HUES48 (cell line): ENCODE results near the gene TTF2.

Experiments
- H3K27ac ChIP-seq: one replicate; pipeline ENCODE4 v1.7.0; 2013; ENCODE audit warnings: low read depth, low read length, inconsistent platforms
- H3K27me3 ChIP-seq: 2 replicates; pipeline ENCODE4 v1.6.1; 2013; ENCODE audit warnings: mild to moderate bottlenecking, low read length; ENCODE audit not compliant: control insufficient read depth, insufficient read depth
- H3K36me3 ChIP-seq: 2 replicates; pipeline ENCODE4 v1.6.1; 2013; ENCODE audit warnings: low read length; ENCODE audit not compliant: control insufficient read depth, insufficient read depth
- H3K4me1 ChIP-seq: 2 replicates; pipeline ENCODE4 v1.6.1; 2013; ENCODE audit warnings: mild to moderate bottlenecking, low read length; ENCODE audit not compliant: control insufficient read depth, insufficient read depth
- H3K4me3 ChIP-seq: 2 replicates; pipeline ENCODE4 v1.5.1; 2013; ENCODE audit warnings: mild to moderate bottlenecking, low read depth, low read length
- H3K9ac ChIP-seq: 2 replicates; pipeline ENCODE4 v1.6.1; 2013; ENCODE audit warnings: mild to moderate bottlenecking, low read depth, low read length, moderate library complexity
- H3K9me3 ChIP-seq: 2 replicates; pipeline ENCODE4 v1.6.1; 2013; ENCODE audit warnings: low read length; ENCODE audit not compliant: control insufficient read depth, insufficient read depth

Gene TTF2

GRCh38 chr1:117067533-117068370, 7.6 kb downstream of the TTF2 start:
- Histone ChIP-seq H3K27me3 (no peaks in the 10 kb centered on the region), H3K9ac (no peak overlapping the region), H3K4me3 (no peak overlapping the region), H3K9me3 (no peaks in the 10 kb centered on the region), H3K36me3 (peaks cover 86% of the 10 kb centered on the region), H3K4me1 (no peaks in the 10 kb centered on the region), H3K27ac (no peak overlapping the region)

DNA sequence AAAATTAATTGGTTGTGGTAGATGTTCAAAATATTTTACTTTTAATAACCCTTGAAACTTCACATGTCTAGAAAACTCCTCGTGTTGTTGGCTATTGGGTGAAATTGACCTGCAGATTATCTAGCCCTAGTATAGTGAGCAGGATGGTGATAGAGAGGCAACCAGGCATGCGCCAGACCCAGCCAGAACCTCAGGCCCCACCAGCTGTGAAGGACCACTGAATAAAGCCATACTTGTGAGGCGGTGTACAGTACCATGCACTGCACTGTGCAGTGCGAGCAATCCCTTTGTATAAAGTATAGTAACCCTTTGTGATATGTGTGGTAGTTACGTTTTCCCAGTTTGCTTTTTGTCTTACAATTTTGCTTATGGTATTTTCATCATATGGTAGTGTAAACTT, 8.5 kb downstream of the TTF2 start:
- peaks cover 84% of the 10 kb centered on the region for H3K36me3 ChIP-seq
- no peak overlapping the region for H3K27ac ChIP-seq
- no peaks in the 10 kb centered on the region for H3K4me1 ChIP-seq

DNA sequence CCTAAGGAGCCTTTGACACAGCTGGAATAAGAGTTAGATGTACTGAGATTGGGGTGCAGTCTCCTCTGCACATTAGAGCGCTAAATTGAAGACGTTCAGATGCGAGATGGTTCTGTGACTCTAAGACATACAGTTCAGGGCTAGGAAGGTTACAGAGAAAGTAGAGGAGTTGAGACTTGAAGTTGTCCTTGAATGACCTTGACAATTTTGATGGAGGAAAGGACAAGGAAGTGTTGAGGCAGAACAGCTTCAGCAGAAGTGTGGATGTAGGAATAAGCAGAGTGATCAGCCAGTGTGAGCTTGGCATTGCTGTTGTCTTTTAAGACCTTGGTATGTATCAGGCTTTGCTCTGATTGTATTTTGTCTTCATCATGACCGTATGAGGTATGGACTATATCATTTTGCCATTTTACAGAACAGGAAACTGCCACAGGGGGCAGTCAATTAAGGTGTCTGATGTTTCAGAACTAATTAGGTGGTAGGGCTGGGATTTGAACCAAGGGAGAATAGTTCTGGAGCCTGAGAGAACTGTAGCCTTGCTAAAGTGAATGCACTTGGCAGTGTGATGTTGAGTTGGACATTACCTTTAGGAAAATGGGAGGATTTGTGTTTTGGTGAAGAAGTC, 9.2 kb downstream of the TTF2 start:
- no peak overlapping the region for H3K9ac ChIP-seq
- no peaks in the 10 kb centered on the region for H3K9me3 ChIP-seq
- no peaks in the 10 kb centered on the region for H3K27me3 ChIP-seq
- H3K27ac ChIP-seq: no peak overlapping the region
- H3K4me1 ChIP-seq: no peaks in the 10 kb centered on the region
- H3K36me3 ChIP-seq: peaks cover 86% of the 10 kb centered on the region
- H3K4me3 ChIP-seq: no peak overlapping the region

More for the DNA sequence above, 8.5 kb downstream of the TTF2 start:
- Histone ChIP-seq H3K4me3 (no peak overlapping the region), H3K27me3 (no peaks in the 10 kb centered on the region), H3K9me3 (no peaks in the 10 kb centered on the region), H3K9ac (no peak overlapping the region)

DNA sequence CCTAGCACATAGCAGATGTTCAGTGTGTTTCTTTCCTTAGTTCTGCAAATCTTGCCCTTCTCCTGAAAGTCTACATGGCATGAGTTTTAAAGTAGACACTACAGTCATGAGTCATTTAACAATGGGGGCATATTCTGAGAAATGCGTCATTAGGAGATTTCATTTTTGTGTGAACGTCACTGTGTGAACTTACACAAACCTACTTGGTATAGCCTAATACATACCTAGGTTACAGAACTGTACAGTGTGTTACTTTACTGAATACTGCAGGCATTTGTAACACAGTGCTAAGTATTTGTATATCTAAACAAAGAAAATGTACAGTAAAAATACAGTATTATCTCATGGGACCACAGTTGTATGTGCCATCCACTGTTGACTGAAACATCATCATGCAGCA, 10.0 kb downstream of the TTF2 start:
- Histone ChIP-seq H3K9ac (no peak overlapping the region), H3K9me3 (no peaks in the 10 kb centered on the region), H3K4me3 (no peak overlapping the region), H3K27ac (no peak overlapping the region), H3K27me3 (no peaks in the 10 kb centered on the region), H3K36me3 (peaks cover 86% of the 10 kb centered on the region), H3K4me1 (no peaks in the 10 kb centered on the region)

DNA sequence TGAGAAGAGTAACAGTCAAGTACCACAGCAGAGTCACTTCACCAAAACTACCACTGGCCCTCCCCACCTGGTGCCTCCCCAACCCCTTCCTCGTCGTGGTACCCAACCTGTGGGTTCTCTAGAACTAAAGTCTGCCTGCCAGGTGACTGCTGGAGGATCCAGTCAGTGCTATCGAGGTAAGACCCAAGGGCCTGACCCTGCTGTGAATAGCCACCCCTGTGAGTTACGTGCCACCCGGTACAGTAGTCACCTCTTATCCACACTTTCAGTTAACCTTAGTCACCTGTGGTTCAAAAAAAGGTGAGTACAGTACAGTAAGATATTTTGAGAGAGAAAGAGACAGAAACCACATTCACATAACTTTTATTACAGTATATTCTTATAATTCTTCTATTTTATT, 16.5 kb downstream of the TTF2 start:
- Histone ChIP-seq H3K4me1 (no peaks in the 10 kb centered on the region), H3K9ac (no peak overlapping the region), H3K36me3 (peaks cover 92% of the 10 kb centered on the region), H3K9me3 (no peaks in the 10 kb centered on the region), H3K27ac (no peak overlapping the region), H3K27me3 (no peaks in the 10 kb centered on the region), H3K4me3 (no peak overlapping the region)

- H3K27me3 ChIP-seq: no peaks in the 10 kb centered on the region
- peaks cover 93% of the 10 kb centered on the region for H3K36me3 ChIP-seq
- no peaks in the 10 kb centered on the region for H3K9me3 ChIP-seq
- no peaks in the 10 kb centered on the region for H3K4me1 ChIP-seq
- H3K4me3 ChIP-seq: no peak overlapping the region
- no peak overlapping the region for H3K27ac ChIP-seq
- no peak overlapping the region for H3K9ac ChIP-seq
Observed at GRCh38 chr1:117077267-117077666, 17.1 kb downstream of the TTF2 start.

- Histone ChIP-seq H3K27ac (no peak overlapping the region), H3K9me3 (no peaks in the 10 kb centered on the region), H3K4me3 (no peak overlapping the region), H3K27me3 (no peaks in the 10 kb centered on the region), H3K4me1 (no peaks in the 10 kb centered on the region), H3K9ac (no peak overlapping the region), H3K36me3 (peaks cover 95% of the 10 kb centered on the region)
Observed at GRCh38 chr1:117079737-117080136, 19.6 kb downstream of the TTF2 start.

GRCh38 chr1:117084231-117084630, 24.1 kb downstream of the TTF2 start:
- H3K9ac ChIP-seq: no peak overlapping the region
- no peaks in the 10 kb centered on the region for H3K27me3 ChIP-seq
- H3K4me1 ChIP-seq: no peaks in the 10 kb centered on the region
- H3K36me3 ChIP-seq: peaks cover 93% of the 10 kb centered on the region
- H3K4me3 ChIP-seq: no peak overlapping the region
- no peak overlapping the region for H3K27ac ChIP-seq
- no peaks in the 10 kb centered on the region for H3K9me3 ChIP-seq

DNA sequence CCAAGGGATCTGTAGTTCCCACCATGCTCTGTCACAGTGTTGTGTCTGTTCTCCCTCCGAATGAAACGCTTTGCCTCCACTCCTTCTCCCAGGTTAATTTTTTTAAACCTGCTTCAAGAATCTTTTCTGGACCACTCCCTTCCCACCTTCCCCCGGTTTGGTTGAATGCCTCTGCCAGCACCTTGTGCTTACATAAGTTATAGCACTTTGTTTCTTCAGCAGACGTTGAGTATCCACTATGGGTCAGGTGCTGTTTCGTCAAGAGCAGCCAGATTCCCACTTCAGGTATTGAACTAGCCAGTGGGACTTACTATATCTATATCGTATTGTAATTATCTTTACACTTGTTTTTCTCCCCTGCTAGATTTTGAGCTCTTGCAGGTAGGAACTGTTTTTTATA, 27.6 kb downstream of the TTF2 start:
- Histone ChIP-seq H3K27ac (no peak overlapping the region), H3K36me3 (peaks cover 94% of the 10 kb centered on the region), H3K4me1 (peaks cover 3% of the 10 kb centered on the region), H3K9me3 (no peaks in the 10 kb centered on the region), H3K9ac (no peak overlapping the region), H3K27me3 (no peaks in the 10 kb centered on the region), H3K4me3 (no peak overlapping the region)

- H3K27me3 ChIP-seq: no peaks in the 10 kb centered on the region
- H3K9ac ChIP-seq: no peak overlapping the region
- peaks cover 17% of the 10 kb centered on the region for H3K4me1 ChIP-seq
- no peak overlapping the region for H3K4me3 ChIP-seq
- H3K27ac ChIP-seq: no peak overlapping the region
- no peaks in the 10 kb centered on the region for H3K9me3 ChIP-seq
- peaks cover 98% of the 10 kb centered on the region for H3K36me3 ChIP-seq
Observed at GRCh38 chr1:117089996-117090395, 29.9 kb downstream of the TTF2 start.

DNA sequence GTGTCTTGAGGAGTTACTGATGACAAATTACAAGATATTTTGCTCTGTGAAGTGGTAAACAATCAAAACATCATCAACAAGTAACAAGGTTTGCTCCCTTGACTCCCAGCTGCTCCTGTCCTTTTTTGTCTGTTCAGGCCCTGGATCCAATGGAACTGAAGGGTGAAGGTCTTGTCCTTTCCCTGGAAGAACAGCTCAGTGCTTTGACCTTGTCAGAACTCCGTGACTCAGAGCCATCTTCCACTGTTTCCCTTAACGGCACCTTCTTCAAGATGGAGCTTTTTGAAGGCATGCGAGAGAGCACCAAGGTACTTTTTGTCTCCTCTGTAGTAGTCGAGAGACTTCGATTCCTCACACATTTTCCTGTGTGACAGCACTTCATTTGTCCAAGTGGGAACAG, 32.5 kb downstream of the TTF2 start:
- Histone ChIP-seq H3K4me3 (no peak overlapping the region), H3K36me3 (peaks cover 98% of the 10 kb centered on the region), H3K27ac (peak overlapping the region; percentile 88), H3K9me3 (no peaks in the 10 kb centered on the region), H3K9ac (no peak overlapping the region), H3K4me1 (peaks cover 17% of the 10 kb centered on the region), H3K27me3 (no peaks in the 10 kb centered on the region)
